ENCODE results near the gene TP63.
"Not testable (repeated sequence)": the region's sequence is repeated elsewhere in the genome, so short reads cannot be mapped to it uniquely, and the experiment has no call there.

Gene TP63

GRCh38 chr3:189593581-189593980 lies 37.6 kb upstream of the TP63 start (continued):
- no peak for TF ChIP-seq ZC3H10 (CRISPR knock-in tag; IDR thresholded peaks at IDR 0.05)
- no peak for TF ChIP-seq OSR1 (CRISPR knock-in tag; IDR thresholded peaks at IDR 0.05)
- TF ChIP-seq PPARA (CRISPR knock-in tag; IDR thresholded peaks at IDR 0.05; ENCODE audit: borderline replicate concordance): no peak

GRCh38 chr3:189596078-189596979 lies 34.9 kb upstream of the TP63 start:
- ATAC-seq: not testable (repeated sequence)

GRCh38 chr3:189597918-189598317 lies 33.3 kb upstream of the TP63 start:
- no peak for ATAC-seq
- TF ChIP-seq ZNF70 (CRISPR knock-in tag; IDR thresholded peaks at IDR 0.05): no peak
- TF ChIP-seq PATZ1 (CRISPR knock-in tag; IDR thresholded peaks at IDR 0.05; ENCODE audit: borderline replicate concordance): no peak
- TF ChIP-seq ZFP30 (CRISPR knock-in tag; IDR thresholded peaks at IDR 0.05): no peak
- TF ChIP-seq ESRRG (CRISPR knock-in tag; IDR thresholded peaks at IDR 0.05): no peak
- TF ChIP-seq ZNF8 (CRISPR knock-in tag; IDR thresholded peaks at IDR 0.05): no peak
- TF ChIP-seq GLIS3 (CRISPR knock-in tag; IDR thresholded peaks at IDR 0.05): no peak
- no peak for TF ChIP-seq BACH2 (CRISPR knock-in tag; IDR thresholded peaks at IDR 0.05; ENCODE audit: borderline replicate concordance)
- TF ChIP-seq OSR1 (CRISPR knock-in tag; IDR thresholded peaks at IDR 0.05): no peak

- ATAC-seq: no peak
- no peak for TF ChIP-seq GLIS3 (CRISPR knock-in tag; IDR thresholded peaks at IDR 0.05)
Measured at GRCh38 chr3:189598530-189599225, 32.5 kb upstream of the TP63 start.

GRCh38 chr3:189602471-189602870 lies 28.7 kb upstream of the TP63 start:
- TF ChIP-seq BACH2 (CRISPR knock-in tag; IDR thresholded peaks at IDR 0.05; ENCODE audit: borderline replicate concordance) (no peak), TOX (CRISPR knock-in tag; IDR thresholded peaks at IDR 0.05; ENCODE audit: borderline replicate concordance) (no peak), CREB5 (CRISPR knock-in tag; IDR thresholded peaks at IDR 0.05; ENCODE audit: low read depth) (no peak), ARNTL (CRISPR knock-in tag; IDR thresholded peaks at IDR 0.05; ENCODE audit: borderline replicate concordance, low read depth) (no peak)
- ATAC-seq: no peak

GRCh38 chr3:189605717-189606116 lies 25.5 kb upstream of the TP63 start:
- ATAC-seq: no peak
- no peak for TF ChIP-seq ZNF565 (CRISPR knock-in tag; conservative IDR thresholded peaks at IDR 0.05; ENCODE audit: low read depth)
- TF ChIP-seq ARNTL (CRISPR knock-in tag; IDR thresholded peaks at IDR 0.05; ENCODE audit: borderline replicate concordance, low read depth): no peak
- no peak for TF ChIP-seq PATZ1 (CRISPR knock-in tag; IDR thresholded peaks at IDR 0.05; ENCODE audit: borderline replicate concordance)

- TF ChIP-seq BACH2 (CRISPR knock-in tag; IDR thresholded peaks at IDR 0.05; ENCODE audit: borderline replicate concordance) (no peak), POU6F1 (CRISPR knock-in tag; IDR thresholded peaks at IDR 0.05; ENCODE audit: borderline replicate concordance, low read depth) (no peak), ZNF8 (CRISPR knock-in tag; IDR thresholded peaks at IDR 0.05) (no peak), TCF4 (CRISPR knock-in tag; IDR thresholded peaks at IDR 0.05; ENCODE audit: borderline replicate concordance) (no peak), ZNF70 (CRISPR knock-in tag; IDR thresholded peaks at IDR 0.05) (no peak), ISL1 (CRISPR knock-in tag; IDR thresholded peaks at IDR 0.05) (no peak)
- ATAC-seq: no peak
Measured at GRCh38 chr3:189606774-189607173, 24.4 kb upstream of the TP63 start.

GRCh38 chr3:189612641-189613040 lies 18.5 kb upstream of the TP63 start:
- ATAC-seq: not testable (repeated sequence)

All from SK-N-SH treated with all-trans-retinoic acid at 6 μM for 48 hours (cell line).